ENCODE measurements around the gene RELL1. TPM values are rescaled to one million over a fixed set of nuclear protein-coding genes. Genes with fewer than 3 reads are reported as not detected.

The RELL1 gene
- total RNA-seq, 1 donor from 2014 or later, result 23.1 TPM

DNA sequence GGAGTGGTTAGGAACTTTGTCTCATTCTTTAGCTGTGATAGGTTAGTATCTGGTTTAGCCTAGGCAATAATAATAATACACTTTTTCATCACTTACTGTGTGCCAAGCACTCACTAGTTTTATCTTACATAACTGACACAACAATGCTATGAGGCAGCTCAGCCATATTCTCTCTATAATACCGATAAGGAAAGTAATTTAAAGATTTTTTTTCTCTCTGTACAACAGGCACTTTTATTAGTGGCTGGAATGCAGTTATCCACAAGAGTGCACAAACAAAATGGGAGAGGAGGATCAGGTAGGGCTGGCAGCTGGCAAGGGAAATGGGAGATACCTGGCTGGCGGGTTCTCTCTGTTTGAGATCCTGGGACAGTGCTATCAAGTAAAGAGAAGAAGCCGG, 7.6 kb downstream of the RELL1 start:
- Mint-ChIP-seq H3K4me1 (ENCODE audit: low read depth, unreplicated experiment) (peaks cover 22% of the 10 kb centered on the region), H3K36me3 (ENCODE audit: low read depth, unreplicated experiment) (no peaks in the 10 kb centered on the region), H3K27me3 (ENCODE audit: low read depth, unreplicated experiment) (no peaks in the 10 kb centered on the region), H3K9me3 (ENCODE audit: unreplicated experiment) (no peaks in the 10 kb centered on the region), H3K4me3 (ENCODE audit: unreplicated experiment) (no peak overlapping the region), H3K27ac (ENCODE audit: unreplicated experiment) (no peak overlapping the region)
- H3K27me3 ChIP-seq (ENCODE audit: insufficient read depth, low read length), result no peaks in the 10 kb centered on the region
- FAIRE-seq (no peak), DNase-seq (ENCODE audit: low read depth) (no peak)
- H3K9me3 ChIP-seq (ENCODE audit: insufficient read depth, low read depth, low read length), result no peaks in the 10 kb centered on the region
- H3K4me3 ChIP-seq (ENCODE audit: insufficient read depth, low read depth, low read length), result no peak overlapping the region
- H3K9ac ChIP-seq (ENCODE audit: low read length), result no peak overlapping the region
- TF ChIP-seq EZH2 (IDR thresholded peaks at IDR 0.05; ENCODE audit: insufficient read depth, low read length), result no peak
- TF ChIP-seq, protein P1, sequence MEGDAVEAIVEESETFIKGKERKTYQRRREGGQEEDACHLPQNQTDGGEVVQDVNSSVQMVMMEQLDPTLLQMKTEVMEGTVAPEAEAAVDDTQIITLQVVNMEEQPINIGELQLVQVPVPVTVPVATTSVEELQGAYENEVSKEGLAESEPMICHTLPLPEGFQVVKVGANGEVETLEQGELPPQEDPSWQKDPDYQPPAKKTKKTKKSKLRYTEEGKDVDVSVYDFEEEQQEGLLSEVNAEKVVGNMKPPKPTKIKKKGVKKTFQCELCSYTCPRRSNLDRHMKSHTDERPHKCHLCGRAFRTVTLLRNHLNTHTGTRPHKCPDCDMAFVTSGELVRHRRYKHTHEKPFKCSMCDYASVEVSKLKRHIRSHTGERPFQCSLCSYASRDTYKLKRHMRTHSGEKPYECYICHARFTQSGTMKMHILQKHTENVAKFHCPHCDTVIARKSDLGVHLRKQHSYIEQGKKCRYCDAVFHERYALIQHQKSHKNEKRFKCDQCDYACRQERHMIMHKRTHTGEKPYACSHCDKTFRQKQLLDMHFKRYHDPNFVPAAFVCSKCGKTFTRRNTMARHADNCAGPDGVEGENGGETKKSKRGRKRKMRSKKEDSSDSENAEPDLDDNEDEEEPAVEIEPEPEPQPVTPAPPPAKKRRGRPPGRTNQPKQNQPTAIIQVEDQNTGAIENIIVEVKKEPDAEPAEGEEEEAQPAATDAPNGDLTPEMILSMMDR (IDR thresholded peaks at IDR 0.05; ENCODE audit: insufficient read depth, low read depth, low read length), result no peak
- H4K20me1 ChIP-seq (ENCODE audit: insufficient read depth, low read length), result peaks cover 16% of the 10 kb centered on the region
- H2AFZ ChIP-seq (ENCODE audit: low read depth, low read length), result no peak overlapping the region
- H3K36me3 ChIP-seq (ENCODE audit: insufficient read depth, low read length), result no peaks in the 10 kb centered on the region
- no peak overlapping the region for H3K4me2 ChIP-seq (ENCODE audit: low read length)
- peaks cover 9% of the 10 kb centered on the region for H3K4me1 ChIP-seq (ENCODE audit: insufficient read depth, low read length)
- no peak overlapping the region for H3K27ac ChIP-seq (ENCODE audit: low read depth, low read length)
- H3K79me2 ChIP-seq (ENCODE audit: insufficient read depth, low read length), result peaks cover 19% of the 10 kb centered on the region

DNA sequence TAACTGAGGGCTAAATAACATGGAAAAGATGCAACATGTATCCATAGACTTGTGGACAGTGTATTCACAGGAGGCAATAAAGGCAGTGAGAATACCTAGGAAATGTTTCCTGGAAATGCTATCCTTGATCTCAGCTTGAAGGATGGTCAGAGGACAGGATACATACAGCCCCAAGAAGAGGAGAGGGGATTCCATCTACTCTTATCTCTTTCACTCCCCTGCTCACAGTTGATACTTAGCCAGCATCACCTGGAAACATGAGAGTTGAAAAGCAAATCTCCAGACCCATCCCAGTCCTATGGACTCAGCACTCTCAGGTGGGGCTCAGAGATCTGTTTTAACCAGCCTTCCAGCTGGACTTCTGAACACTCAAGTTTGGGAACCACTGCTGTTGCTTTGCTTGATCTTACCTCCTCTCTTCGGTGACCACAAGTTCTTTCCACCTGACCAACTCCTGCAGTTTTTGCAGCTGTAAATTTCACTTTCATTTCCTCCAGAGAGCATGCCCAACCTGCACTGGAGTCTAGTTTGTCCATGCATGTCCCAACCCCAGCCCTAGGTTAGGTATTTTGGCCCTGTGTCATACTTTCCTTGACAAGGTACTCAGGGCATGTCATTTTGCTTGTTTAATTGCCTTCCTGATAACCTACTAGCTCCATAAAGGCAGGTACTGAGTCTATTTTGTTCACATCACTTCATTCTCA, 10.4 kb downstream of the RELL1 start:
- Histone ChIP-seq H3K9me3 (ENCODE audit: insufficient read depth, low read depth, low read length) (no peaks in the 10 kb centered on the region), H3K4me2 (ENCODE audit: low read length) (no peak overlapping the region), H4K20me1 (ENCODE audit: insufficient read depth, low read length) (peaks cover 20% of the 10 kb centered on the region), H3K27ac (ENCODE audit: low read depth, low read length) (no peak overlapping the region), H3K79me2 (ENCODE audit: insufficient read depth, low read length) (peaks cover 23% of the 10 kb centered on the region), H3K4me3 (ENCODE audit: insufficient read depth, low read depth, low read length) (no peak overlapping the region), H2AFZ (ENCODE audit: low read depth, low read length) (no peak overlapping the region), H3K36me3 (ENCODE audit: insufficient read depth, low read length) (no peaks in the 10 kb centered on the region), H3K27me3 (ENCODE audit: insufficient read depth, low read length) (no peaks in the 10 kb centered on the region), H3K9ac (ENCODE audit: low read length) (no peak overlapping the region), H3K4me1 (ENCODE audit: insufficient read depth, low read length) (peaks cover 11% of the 10 kb centered on the region)
- Mint-ChIP-seq H3K9me3 (ENCODE audit: unreplicated experiment) (no peaks in the 10 kb centered on the region), H3K4me1 (ENCODE audit: low read depth, unreplicated experiment) (peaks cover 18% of the 10 kb centered on the region), H3K27me3 (ENCODE audit: low read depth, unreplicated experiment) (no peaks in the 10 kb centered on the region), H3K4me3 (ENCODE audit: unreplicated experiment) (no peak overlapping the region), H3K36me3 (ENCODE audit: low read depth, unreplicated experiment) (no peaks in the 10 kb centered on the region), H3K27ac (ENCODE audit: unreplicated experiment) (no peak overlapping the region)
- FAIRE-seq, result no peak
- no peak for DNase-seq (ENCODE audit: low read depth)
- TF ChIP-seq, protein P1 (IDR thresholded peaks at IDR 0.05; ENCODE audit: insufficient read depth, low read depth, low read length), result no peak
- no peak for TF ChIP-seq EZH2 (IDR thresholded peaks at IDR 0.05; ENCODE audit: insufficient read depth, low read length)

DNA sequence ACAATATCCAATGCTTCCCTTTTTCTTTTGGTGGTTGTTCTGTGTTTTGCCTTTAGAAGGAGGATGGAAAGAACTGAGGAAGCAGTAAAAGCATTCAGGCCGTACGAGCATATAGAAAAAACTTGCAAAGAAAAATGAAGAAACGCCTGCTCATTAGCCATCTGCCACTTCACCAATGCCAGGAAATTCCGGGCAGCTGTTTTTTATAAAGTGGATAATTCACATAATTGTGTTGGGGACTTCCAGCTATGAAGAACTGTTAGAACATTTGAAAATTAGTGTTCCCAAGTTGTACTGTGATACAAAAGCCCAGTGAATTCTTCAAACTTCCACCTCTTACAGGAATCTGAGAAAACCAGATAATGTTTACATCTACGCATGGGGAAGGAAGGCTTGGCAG, 11.7 kb downstream of the RELL1 start:
- Histone ChIP-seq H3K79me2 (ENCODE audit: insufficient read depth, low read length) (peaks cover 20% of the 10 kb centered on the region), H3K27ac (ENCODE audit: low read depth, low read length) (no peak overlapping the region), H3K4me1 (ENCODE audit: insufficient read depth, low read length) (peaks cover 11% of the 10 kb centered on the region), H3K4me2 (ENCODE audit: low read length) (no peak overlapping the region), H3K9ac (ENCODE audit: low read length) (no peak overlapping the region), H3K27me3 (ENCODE audit: insufficient read depth, low read length) (no peaks in the 10 kb centered on the region), H3K36me3 (ENCODE audit: insufficient read depth, low read length) (no peaks in the 10 kb centered on the region), H2AFZ (ENCODE audit: low read depth, low read length) (no peak overlapping the region), H3K9me3 (ENCODE audit: insufficient read depth, low read depth, low read length) (no peaks in the 10 kb centered on the region), H4K20me1 (ENCODE audit: insufficient read depth, low read length) (peaks cover 20% of the 10 kb centered on the region), H3K4me3 (ENCODE audit: insufficient read depth, low read depth, low read length) (no peak overlapping the region)
- H3K9me3 Mint-ChIP-seq (ENCODE audit: unreplicated experiment), result no peaks in the 10 kb centered on the region
- no peak overlapping the region for H3K4me3 Mint-ChIP-seq (ENCODE audit: unreplicated experiment)
- peaks cover 18% of the 10 kb centered on the region for H3K4me1 Mint-ChIP-seq (ENCODE audit: low read depth, unreplicated experiment)
- H3K36me3 Mint-ChIP-seq (ENCODE audit: low read depth, unreplicated experiment), result no peaks in the 10 kb centered on the region
- no peak for FAIRE-seq
- H3K27me3 Mint-ChIP-seq (ENCODE audit: low read depth, unreplicated experiment), result no peaks in the 10 kb centered on the region
- no peak overlapping the region for H3K27ac Mint-ChIP-seq (ENCODE audit: unreplicated experiment)
- TF ChIP-seq, protein P1 (IDR thresholded peaks at IDR 0.05; ENCODE audit: insufficient read depth, low read depth, low read length), result no peak
- TF ChIP-seq EZH2 (IDR thresholded peaks at IDR 0.05; ENCODE audit: insufficient read depth, low read length), result no peak
- DNase-seq (ENCODE audit: low read depth), result no peak
